CD4-positive, CD25-positive, alpha-beta regulatory T cell (primary cell): ENCODE results near the gene SOAT2. TPM values are rescaled to one million over a fixed set of nuclear protein-coding genes. Genes with fewer than 3 reads are reported as not detected.

Experiments used
- ATAC-seq, 2 donors: fragments of 150-1000 bp; cut with Tn5 transposase; one replicate each; pipeline ENCODE4 v1.10.0; 2021; ENCODE audit warnings: low read depth in 2 of 2, moderate number of reproducible peaks in 2 of 2, moderate library complexity in 1 of 2
- DNase-seq, 3 donors: peaks; one replicate each; pipeline versions ENCODE4 v3.0.0 to v3.0.0-alpha.2; 2012 to 2022; ENCODE audit warnings: mixed read lengths in 1 of 3
- H3K27ac ChIP-seq: one replicate; pipeline ENCODE4 v1.7.0; 2013; ENCODE audit warnings: mild to moderate bottlenecking, low read length; ENCODE audit not compliant: insufficient read depth, poor library complexity, severe bottlenecking
- H3K27me3 ChIP-seq: one replicate; pipeline ENCODE4 v1.7.0; 2013; ENCODE audit warnings: low read length; ENCODE audit not compliant: control insufficient read depth, insufficient read depth
- H3K36me3 ChIP-seq: one replicate; pipeline ENCODE4 v1.7.0; 2013; ENCODE audit warnings: mild to moderate bottlenecking, low read length, moderate library complexity; ENCODE audit not compliant: control insufficient read depth, insufficient read depth
- H3K4me1 ChIP-seq: 2 replicates; pipeline ENCODE4 v1.7.0; 2013; ENCODE audit warnings: mild to moderate bottlenecking, low read length; ENCODE audit not compliant: insufficient read depth, control insufficient read depth, poor library complexity, severe bottlenecking
- H3K4me3 ChIP-seq: one replicate; pipeline ENCODE4 v1.7.0; 2013; ENCODE audit warnings: low read depth, mild to moderate bottlenecking, low read length, moderate library complexity
- H3K9me3 ChIP-seq, 2 experiments: 1 replicate in 1 of 2; 2 replicates in 1 of 2; pipeline ENCODE4 v1.7.0; 2013; ENCODE audit warnings: low read length in 2 of 2, mild to moderate bottlenecking in 1 of 2, moderate library complexity in 1 of 2; ENCODE audit not compliant: control insufficient read depth in 2 of 2
- H3K27ac Mint-ChIP-seq, 3 donors: one replicate each; pipeline ENCODE4 v1.8.0; 2020 to 2022; ENCODE audit warnings: mild to moderate bottlenecking in 3 of 3, mixed read lengths in 3 of 3, moderate library complexity in 2 of 3
- H3K27me3 Mint-ChIP-seq: one replicate; pipeline ENCODE4 v1.8.0; 2022; ENCODE audit warnings: mild to moderate bottlenecking, mixed read lengths
- H3K36me3 Mint-ChIP-seq: one replicate; pipeline ENCODE4 v1.8.0; 2020; ENCODE audit warnings: mixed read lengths
- H3K4me1 Mint-ChIP-seq, 4 donors: one replicate each; pipeline ENCODE4 v1.8.0; 2020 to 2022; ENCODE audit warnings: mixed read lengths in 4 of 4, mild to moderate bottlenecking in 1 of 4
- H3K4me3 Mint-ChIP-seq, 4 donors: one replicate each; pipeline ENCODE4 v1.8.0; 2020 to 2022; ENCODE audit warnings: mild to moderate bottlenecking in 4 of 4, mixed read lengths in 4 of 4, moderate library complexity in 3 of 4
- H3K9me3 Mint-ChIP-seq, 7 donors: one replicate each; pipeline ENCODE4 v1.8.0; 2020 to 2022; ENCODE audit warnings: mixed read lengths in 7 of 7, mild to moderate bottlenecking in 3 of 7, moderate library complexity in 2 of 7
- polyA plus RNA-seq, 4 donors: library from polyadenylated mRNA; unstranded; fragments of 300-500 nt; fragmentation: Illumina TruSeq; gene quantifications; one replicate each; pipeline ENCODE4 v1.2.3, GENCODE V29; 2021
- total RNA-seq: library from RNA; stranded (reverse); gene quantifications from one replicate; pipeline ENCODE4 v1.2.3, GENCODE V29; 2022

SOAT2 gene
- total and polyA plus RNA-seq, 5 donors from 2014 or later, result 0.37 TPM; not detected in 4

- Mint-ChIP-seq H3K36me3 (no peaks in the 10 kb centered on the region), H3K4me3 (peak overlapping the region in 2 of 4 donors; percentile 1 to 56), H3K27ac (peak overlapping the region in 1 of 3 donors; percentile 11), H3K9me3 (peaks cover 0 to 2% (median 0%) of the 10 kb centered on the region in 7 donors), H3K27me3 (peaks cover 23% of the 10 kb centered on the region), H3K4me1 (peaks cover 0 to 33% (median 19%) of the 10 kb centered on the region in 4 donors)
- DNase-seq, result no peak
- no peak overlapping the region for H3K27ac ChIP-seq
- H3K9me3 ChIP-seq, result no peaks in the 10 kb centered on the region
- peaks cover 20% of the 10 kb centered on the region for H3K4me1 ChIP-seq
- no peaks in the 10 kb centered on the region for H3K36me3 ChIP-seq
- ATAC-seq, result no peak
- peaks cover 2% of the 10 kb centered on the region for H3K27me3 ChIP-seq
- H3K4me3 ChIP-seq, result no peak overlapping the region
These were observed 20.6 kb upstream of the SOAT2 start for GRCh38 chr12:53082637-53083175.

DNA sequence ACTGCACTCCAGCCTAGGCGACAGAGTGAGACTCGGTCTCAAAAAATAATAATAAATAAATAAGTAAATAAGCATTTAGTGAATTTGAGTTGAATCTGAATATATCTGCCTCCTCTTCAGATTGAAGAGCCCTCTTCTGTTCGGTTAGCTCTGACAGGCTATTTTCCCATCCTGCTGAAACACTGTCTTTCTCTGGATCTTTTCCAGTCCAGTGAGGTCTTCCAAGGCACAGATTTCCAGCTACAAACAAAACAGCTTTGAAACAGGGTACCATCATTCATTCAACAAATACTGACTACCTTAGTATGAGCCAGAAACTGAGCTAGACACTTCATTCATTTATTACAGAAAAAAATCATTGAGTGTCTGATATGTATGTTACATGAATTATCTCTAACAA lies 16.9 kb upstream of the SOAT2 start:
- Histone ChIP-seq H3K4me1 (no peaks in the 10 kb centered on the region), H3K4me3 (no peak overlapping the region), H3K27me3 (peaks cover 13% of the 10 kb centered on the region), H3K36me3 (no peaks in the 10 kb centered on the region), H3K9me3 (no peaks in the 10 kb centered on the region), H3K27ac (no peak overlapping the region)
- H3K9me3 Mint-ChIP-seq, result no peaks in the 10 kb centered on the region
- H3K4me3 Mint-ChIP-seq, result no peak overlapping the region
- H3K27me3 Mint-ChIP-seq, result peaks cover 38% of the 10 kb centered on the region
- ATAC-seq, result no peak
- H3K27ac Mint-ChIP-seq, result no peak overlapping the region
- peaks cover 0 to 2% (median 0%) of the 10 kb centered on the region in 4 donors for H3K4me1 Mint-ChIP-seq
- H3K36me3 Mint-ChIP-seq, result no peaks in the 10 kb centered on the region
- DNase-seq, result no peak

- H3K9me3 Mint-ChIP-seq, result peaks cover 0 to 1% (median 0%) of the 10 kb centered on the region in 7 donors
- no peaks in the 10 kb centered on the region for H3K4me1 ChIP-seq
- DNase-seq (no peak), ATAC-seq (no peak)
- no peak overlapping the region for H3K27ac Mint-ChIP-seq
- peaks cover 49% of the 10 kb centered on the region for H3K27me3 Mint-ChIP-seq
- H3K27me3 ChIP-seq, result peaks cover 15% of the 10 kb centered on the region
- H3K36me3 ChIP-seq, result no peaks in the 10 kb centered on the region
- no peak overlapping the region for H3K4me3 Mint-ChIP-seq
- no peak overlapping the region for H3K27ac ChIP-seq
- no peak overlapping the region for H3K4me3 ChIP-seq
- no peaks in the 10 kb centered on the region for H3K9me3 ChIP-seq
- no peaks in the 10 kb centered on the region for H3K36me3 Mint-ChIP-seq
- peaks cover 0 to 2% (median 0%) of the 10 kb centered on the region in 4 donors for H3K4me1 Mint-ChIP-seq
These were observed 13.2 kb upstream of the SOAT2 start for GRCh38 chr12:53090105-53090504.

GRCh38 chr12:53090554-53090953 lies 12.7 kb upstream of the SOAT2 start:
- Histone ChIP-seq H3K4me3 (no peak overlapping the region), H3K27me3 (peaks cover 15% of the 10 kb centered on the region), H3K4me1 (no peaks in the 10 kb centered on the region), H3K36me3 (no peaks in the 10 kb centered on the region), H3K9me3 (no peaks in the 10 kb centered on the region), H3K27ac (no peak overlapping the region)
- no peaks in the 10 kb centered on the region for H3K36me3 Mint-ChIP-seq
- ATAC-seq (no peak), DNase-seq (no peak)
- H3K27me3 Mint-ChIP-seq, result peaks cover 48% of the 10 kb centered on the region
- peaks cover 0 to 1% (median 0%) of the 10 kb centered on the region in 7 donors for H3K9me3 Mint-ChIP-seq
- no peak overlapping the region for H3K4me3 Mint-ChIP-seq
- no peak overlapping the region for H3K27ac Mint-ChIP-seq
- peaks cover 0 to 2% (median 0%) of the 10 kb centered on the region in 4 donors for H3K4me1 Mint-ChIP-seq

- H3K36me3 Mint-ChIP-seq, result no peaks in the 10 kb centered on the region
- no peak for ATAC-seq
- peaks cover 0 to 1% (median 0%) of the 10 kb centered on the region in 7 donors for H3K9me3 Mint-ChIP-seq
- no peak overlapping the region for H3K4me3 ChIP-seq
- H3K27ac ChIP-seq, result no peak overlapping the region
- H3K27ac Mint-ChIP-seq, result no peak overlapping the region
- peaks cover 50% of the 10 kb centered on the region for H3K27me3 Mint-ChIP-seq
- DNase-seq, result no peak
- H3K36me3 ChIP-seq, result no peaks in the 10 kb centered on the region
- peak overlapping the region in 1 of 4 donors; percentile 63 for H3K4me3 Mint-ChIP-seq
- H3K27me3 ChIP-seq, result peaks cover 18% of the 10 kb centered on the region
- H3K4me1 Mint-ChIP-seq, result peaks cover 0 to 9% (median 1%) of the 10 kb centered on the region in 4 donors
- no peaks in the 10 kb centered on the region for H3K4me1 ChIP-seq
- H3K9me3 ChIP-seq, result no peaks in the 10 kb centered on the region
These were observed 11.5 kb upstream of the SOAT2 start for GRCh38 chr12:53091756-53092155.

DNA sequence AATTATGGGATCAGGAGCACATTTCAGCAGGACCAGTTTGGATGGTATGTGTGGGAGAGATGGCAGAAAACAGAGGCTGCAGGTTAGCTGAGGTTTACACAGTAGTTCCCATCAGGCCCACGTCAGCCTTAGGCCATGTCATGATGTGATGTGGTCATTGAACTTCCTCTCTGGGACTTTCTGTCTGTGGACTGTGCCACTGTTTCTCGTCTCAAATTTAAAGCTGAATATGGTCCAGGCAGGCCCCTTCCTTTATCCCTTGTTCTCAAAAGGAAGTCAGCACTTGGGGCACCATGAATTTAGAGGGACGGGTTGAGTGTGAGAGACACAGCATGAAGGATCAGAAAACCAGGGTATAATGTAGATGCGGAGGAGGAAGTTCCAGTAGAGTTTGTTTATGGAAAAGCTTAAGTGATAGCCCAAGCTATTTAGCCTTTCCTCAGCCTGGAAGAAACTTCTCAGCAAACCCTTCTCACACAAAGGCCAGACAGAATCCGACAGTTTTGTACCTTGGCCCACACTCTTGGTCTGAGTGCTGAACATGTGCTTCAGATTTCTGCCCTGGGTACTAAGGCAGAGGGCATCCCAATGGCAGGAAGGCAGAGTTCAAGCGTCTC lies 9.4 kb upstream of the SOAT2 start:
- H3K27ac ChIP-seq, result no peak overlapping the region
- Mint-ChIP-seq H3K9me3 (peaks cover 0 to 5% (median 0%) of the 10 kb centered on the region in 7 donors), H3K27ac (no peak overlapping the region), H3K4me1 (peaks cover 0 to 18% (median 11%) of the 10 kb centered on the region in 4 donors), H3K4me3 (no peak overlapping the region), H3K36me3 (no peaks in the 10 kb centered on the region), H3K27me3 (peaks cover 40% of the 10 kb centered on the region)
- H3K36me3 ChIP-seq, result no peaks in the 10 kb centered on the region
- H3K27me3 ChIP-seq, result peaks cover 14% of the 10 kb centered on the region
- ATAC-seq (no peak), DNase-seq (no peak)
- H3K9me3 ChIP-seq, result no peaks in the 10 kb centered on the region
- H3K4me1 ChIP-seq, result peaks cover 20% of the 10 kb centered on the region
- no peak overlapping the region for H3K4me3 ChIP-seq

DNA sequence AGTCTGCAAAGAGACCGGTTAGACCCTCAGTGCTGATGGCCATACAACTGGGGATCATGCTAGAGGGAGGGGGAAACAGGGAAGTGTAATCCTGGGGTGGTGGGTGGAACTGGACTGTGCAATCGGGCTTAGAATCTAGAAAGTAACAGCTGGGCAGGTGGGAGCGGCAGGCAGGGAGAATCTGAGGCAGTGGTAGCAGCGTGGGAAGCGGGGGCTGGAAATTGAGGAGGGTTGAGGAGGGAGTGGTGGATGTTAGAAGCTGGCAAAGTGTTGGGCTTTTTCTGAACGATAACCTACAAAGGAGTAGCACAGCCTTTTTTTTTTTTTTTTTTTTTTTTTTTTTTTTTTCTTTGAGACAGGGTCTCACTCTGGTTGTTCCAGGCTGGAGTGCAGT lies 8.9 kb upstream of the SOAT2 start:
- Mint-ChIP-seq H3K36me3 (no peaks in the 10 kb centered on the region), H3K9me3 (peaks cover 0 to 5% (median 0%) of the 10 kb centered on the region in 7 donors), H3K4me1 (peaks cover 0 to 23% (median 16%) of the 10 kb centered on the region in 4 donors), H3K27me3 (peaks cover 39% of the 10 kb centered on the region), H3K4me3 (no peak overlapping the region), H3K27ac (no peak overlapping the region)
- no peak for DNase-seq
- no peaks in the 10 kb centered on the region for H3K36me3 ChIP-seq
- H3K4me3 ChIP-seq, result no peak overlapping the region
- H3K27ac ChIP-seq, result no peak overlapping the region
- H3K4me1 ChIP-seq, result peaks cover 25% of the 10 kb centered on the region
- H3K9me3 ChIP-seq, result no peaks in the 10 kb centered on the region
- H3K27me3 ChIP-seq, result peaks cover 14% of the 10 kb centered on the region
- ATAC-seq, result no peak
